HCEC 1CT (cell line): ENCODE data around the gene SUFU.
"Not testable (repeated sequence)": the region's sequence is repeated elsewhere in the genome, so short reads cannot be mapped to it uniquely, and the experiment has no call there.

Source experiments
- DNase-seq: peaks from one replicate; pipeline ENCODE4 v3.0.0-alpha.2; 2017

The SUFU gene

GRCh38 chr10:102653060-102653459, 149.3 kb downstream of the SUFU start:
- DNase-seq, result no peak

DNA sequence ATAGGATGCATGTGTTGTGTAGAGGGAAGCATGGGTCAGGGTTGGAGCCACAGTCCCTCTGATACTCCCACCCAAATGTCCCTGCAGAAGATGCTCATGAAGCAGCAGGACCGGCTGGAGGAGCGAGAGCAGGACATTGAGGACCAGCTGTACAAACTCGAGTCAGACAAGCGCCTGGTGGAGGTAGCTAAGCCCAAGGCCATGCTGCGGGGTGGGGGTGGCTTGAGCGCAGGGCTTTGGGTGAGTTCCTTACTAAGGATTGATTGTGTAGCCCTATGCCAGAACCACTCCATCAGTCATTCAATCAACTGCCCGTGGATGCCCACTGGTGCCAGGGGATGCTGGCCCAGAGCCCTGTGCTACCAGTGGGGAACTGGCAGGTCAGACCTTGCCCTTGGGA, 150.8 kb downstream of the SUFU start:
- no peak for DNase-seq

DNA sequence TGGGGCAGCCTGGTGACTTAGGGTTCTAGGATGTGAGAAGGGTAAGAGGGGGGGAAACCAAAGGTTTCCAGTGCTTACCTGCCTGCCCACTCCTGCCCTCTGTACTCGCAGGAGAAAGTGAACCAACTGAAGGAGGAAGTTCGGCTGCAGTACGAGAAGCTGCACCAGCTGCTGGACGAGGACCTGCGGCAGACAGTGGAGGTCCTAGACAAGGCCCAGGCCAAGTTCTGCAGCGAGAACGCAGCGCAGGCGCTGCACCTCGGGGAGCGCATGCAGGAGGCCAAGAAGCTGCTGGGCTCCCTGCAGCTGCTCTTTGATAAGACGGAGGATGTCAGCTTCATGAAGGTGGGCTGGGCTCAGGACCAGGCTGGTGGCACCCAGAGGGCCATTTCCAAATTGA, 151.2 kb downstream of the SUFU start:
- DNase-seq, result no peak

- no peak for DNase-seq
These were observed 152.3 kb downstream of the SUFU start for GRCh38 chr10:102656026-102656425.

- no peak for DNase-seq
These were observed 153.1 kb downstream of the SUFU start for GRCh38 chr10:102656791-102657371.

- DNase-seq, result no peak
These were observed 153.7 kb downstream of the SUFU start for GRCh38 chr10:102657451-102657850.

DNA sequence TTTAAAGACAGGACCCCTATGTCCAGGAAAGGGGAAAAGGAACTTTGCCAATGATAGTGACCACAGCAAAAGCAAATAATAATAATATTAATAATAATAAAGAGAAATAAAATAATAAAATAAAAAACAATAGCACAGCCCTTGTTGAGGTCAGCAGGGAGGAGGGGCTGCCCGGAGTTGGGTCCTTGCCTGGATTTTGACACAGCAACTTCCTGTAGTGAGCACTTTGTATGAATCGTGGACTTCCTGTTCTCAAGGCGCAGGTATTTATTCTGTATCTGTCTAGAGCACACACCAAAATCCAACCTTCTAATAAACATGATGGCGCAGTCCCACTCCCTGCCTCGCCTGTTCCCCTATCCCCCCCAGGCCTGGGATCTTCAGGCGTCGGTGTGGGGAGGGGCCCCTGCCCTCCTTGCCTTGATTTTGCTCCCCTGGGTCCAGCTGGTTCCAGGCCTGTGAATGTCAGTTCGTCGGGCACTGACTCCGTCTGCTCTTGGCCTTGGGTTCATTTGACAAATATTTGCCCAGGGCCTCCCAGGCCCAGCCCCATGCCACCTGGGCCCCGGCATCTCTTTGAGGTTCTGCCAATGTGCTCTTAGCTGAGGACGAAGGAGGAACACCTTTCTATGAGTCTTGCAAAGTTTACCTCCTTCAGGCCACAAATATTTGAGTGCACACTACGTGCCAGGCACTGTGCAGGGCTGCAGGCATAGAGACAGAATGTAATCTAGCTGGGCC, 154.4 kb downstream of the SUFU start:
- DNase-seq, result no peak

DNA sequence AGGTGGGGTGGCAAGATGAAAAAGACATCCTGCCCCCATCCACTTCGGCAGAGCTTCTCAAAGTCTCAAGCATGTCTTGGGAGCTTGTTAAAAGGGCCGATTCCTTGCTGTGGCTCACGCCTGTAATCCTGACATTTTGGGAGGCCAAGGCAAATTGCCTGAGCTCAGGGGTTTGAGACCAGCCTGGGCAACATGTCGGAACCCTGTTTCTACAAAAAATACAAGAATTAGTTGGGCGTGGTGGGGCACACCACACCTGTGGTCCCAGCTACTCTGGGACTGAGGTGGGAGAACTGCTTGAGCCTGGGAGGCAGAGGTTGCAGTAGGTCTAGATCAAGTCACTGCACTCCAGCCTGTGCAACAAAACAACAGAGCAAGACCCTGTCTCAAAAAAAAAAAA, 155.0 kb downstream of the SUFU start:
- DNase-seq, result no peak

DNA sequence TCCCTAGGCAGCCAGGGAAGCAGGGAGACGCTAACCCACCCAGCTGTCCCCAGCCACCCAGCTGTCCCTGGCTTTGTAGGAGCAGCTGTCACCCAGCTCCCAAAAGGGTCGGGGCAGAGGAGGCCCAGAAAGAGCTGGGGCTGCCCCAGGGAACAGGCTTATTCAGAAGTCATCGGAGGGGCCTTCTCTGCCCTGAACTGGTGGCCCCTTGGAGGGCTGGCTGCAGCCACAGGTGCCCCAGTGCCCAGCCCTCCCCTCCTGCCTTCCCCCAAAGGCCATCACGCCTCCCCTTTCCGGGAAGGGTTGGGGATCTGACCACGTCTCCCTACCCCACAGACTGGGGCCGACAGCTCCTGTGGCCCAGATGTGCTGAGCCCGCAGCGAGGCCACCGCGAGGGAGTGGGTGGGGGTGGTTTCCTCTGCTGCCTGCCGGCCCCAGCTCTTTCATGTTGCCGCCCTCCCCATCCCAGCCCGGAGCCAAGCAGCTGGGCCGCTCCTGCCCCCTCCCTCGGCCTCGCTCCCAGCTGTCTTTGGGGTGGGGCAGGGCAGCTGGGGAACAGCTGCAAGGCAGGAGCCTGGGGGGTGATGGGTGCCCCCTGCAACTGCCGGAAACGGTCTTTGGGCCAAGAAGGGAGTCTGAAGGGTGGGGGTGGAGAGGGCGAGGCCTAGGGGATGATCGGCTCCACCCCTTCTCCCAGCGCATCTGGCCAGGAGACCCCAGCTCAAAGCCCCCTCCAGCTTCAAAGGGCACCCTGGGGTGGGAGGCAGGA, 157.3 kb downstream of the SUFU start:
- DNase-seq, result peak; percentile 76

DNA sequence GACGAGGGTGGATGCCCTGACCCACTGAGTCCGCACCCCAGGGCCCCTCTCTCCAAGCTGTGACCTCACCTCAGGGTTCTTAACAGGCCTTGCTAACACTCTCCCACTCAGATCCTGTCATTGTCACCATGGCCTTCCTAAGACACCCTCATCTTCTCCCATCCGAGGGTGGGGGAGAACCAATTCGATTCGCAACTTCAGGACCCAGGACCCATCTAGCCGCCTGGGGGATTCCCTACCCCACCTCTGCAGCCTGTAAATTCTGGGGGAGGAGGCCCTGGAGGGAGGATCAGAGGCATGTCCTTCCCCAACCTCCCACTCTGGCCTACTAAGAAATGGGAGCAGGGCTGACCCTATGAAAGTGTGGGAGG, 157.9 kb downstream of the SUFU start:
- no peak for DNase-seq

GRCh38 chr10:102665904-102666509, 162.2 kb downstream of the SUFU start:
- DNase-seq, result no peak

- DNase-seq, result not testable (repeated sequence)
These were observed 163.6 kb downstream of the SUFU start for GRCh38 chr10:102667411-102667810.

- DNase-seq, result no peak
These were observed 164.7 kb downstream of the SUFU start for GRCh38 chr10:102668326-102669107.

- peak; percentile 53 for DNase-seq
These were observed 165.7 kb downstream of the SUFU start for GRCh38 chr10:102669206-102670064.

DNA sequence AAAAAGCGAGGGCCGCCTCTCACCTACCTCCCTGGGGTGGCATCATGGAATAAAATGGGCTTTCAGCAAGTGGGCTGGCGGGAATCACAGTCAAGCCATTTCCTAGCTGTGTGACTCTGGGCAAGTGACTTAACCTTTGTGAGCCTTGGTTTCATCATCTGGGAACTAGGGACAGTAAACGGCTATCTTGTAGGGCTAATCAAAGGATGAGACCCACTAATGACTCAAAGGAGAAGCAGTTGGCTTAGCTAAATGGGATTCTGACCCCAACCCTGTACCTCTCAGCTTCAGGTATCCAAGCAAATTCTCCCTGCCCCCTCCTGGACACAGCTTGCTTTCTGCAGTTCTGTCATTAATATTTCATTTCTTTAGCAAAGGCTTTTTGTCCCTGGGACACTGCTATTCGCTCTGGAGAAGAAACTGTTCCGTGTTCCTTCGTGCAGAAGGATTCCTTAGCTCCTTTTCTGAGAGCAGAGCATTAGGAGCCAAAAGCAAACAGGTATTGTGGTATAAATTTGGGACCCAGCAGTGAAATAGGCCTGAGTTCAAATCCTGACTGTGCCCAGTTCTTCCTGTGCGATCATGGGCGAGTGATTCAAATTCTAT, 166.4 kb downstream of the SUFU start:
- no peak for DNase-seq

DNA sequence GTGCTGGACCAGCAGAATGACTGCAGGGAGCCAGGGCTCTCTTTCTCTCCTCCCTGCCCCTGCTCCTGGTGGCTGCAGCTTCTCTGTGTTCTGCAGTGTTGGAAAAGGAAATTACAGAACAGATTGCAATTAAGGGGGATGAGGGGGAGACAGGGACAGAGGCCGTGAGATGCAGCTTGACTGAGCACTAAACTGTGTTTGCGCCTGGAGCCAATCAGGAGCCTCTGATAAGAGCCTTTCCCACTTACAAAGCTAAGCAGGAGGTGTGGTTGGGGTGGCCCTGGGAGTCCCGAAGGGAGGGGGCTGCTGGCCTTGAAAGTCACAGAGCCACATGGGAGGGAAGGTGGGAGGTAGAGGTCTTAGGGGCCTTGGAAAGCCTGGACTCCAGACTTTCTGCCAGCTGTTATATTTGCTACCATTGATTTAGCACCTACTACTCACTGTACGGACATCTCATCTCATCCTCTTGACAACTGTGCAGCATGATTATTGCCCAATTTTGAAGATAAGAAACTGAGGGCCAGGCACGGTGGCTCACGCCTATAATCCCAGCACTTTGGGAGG, 167.2 kb downstream of the SUFU start:
- no peak for DNase-seq

DNA sequence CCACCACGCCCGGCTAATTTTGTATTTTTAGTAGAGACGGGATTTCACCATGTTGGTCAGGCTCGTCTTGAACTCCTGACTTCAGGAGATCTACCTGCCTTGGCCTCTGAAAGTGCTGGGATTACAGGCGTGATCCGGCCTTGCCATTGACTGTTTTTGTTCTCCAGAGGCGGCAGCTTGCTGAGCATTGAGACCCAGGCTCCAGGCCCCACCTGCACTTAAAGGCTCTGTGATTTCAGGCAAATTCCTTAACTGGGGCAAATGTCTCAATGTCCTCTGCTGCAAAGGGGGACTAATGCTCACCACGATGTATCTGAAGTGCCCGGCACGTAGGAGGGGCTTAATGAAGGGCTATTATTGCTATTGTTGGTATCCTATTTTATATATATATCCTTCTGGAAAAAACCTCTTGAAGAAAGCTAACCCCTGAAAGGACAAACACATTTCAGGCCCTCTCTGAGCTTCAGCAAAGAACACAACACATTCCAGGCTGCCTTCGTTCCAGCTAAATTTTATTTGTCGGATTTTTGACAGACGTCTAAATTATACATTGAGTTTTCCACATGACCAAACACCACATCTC, 169.6 kb downstream of the SUFU start:
- no peak for DNase-seq

DNA sequence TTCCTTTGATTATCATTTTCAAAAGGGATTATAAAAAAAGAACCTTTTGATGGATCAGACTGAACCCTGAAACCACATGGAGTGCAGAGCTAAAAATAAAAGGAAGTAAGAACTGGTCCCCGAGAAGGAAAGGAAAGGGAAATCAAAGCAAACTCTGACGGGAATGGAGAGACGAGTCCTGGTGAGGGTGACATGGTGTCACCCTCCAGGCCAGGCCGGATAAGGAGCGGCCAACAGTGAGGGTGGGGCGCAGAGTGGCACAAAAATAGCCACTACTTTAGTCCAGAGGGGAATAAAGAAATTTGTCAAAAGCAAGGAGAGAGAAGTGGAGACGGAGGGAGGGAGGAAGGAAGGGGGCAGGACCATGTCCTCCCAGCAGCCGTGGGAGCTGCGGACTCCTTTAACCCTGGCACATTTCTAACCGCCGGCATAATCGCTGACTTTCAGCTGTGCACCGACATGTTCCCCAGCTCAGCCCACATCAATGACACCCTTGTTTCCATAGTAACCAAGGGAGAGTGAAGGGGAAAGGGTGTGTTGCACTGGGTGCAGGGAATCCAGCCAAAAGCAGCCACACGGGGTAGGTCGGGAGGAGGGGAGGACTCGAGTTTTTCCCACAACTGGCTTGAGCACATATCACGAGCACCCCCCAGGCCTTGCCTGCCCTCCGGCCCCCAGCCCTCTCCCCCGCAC, 170.2 kb downstream of the SUFU start:
- peak; percentile 44 for DNase-seq

- no peak for DNase-seq
These were observed 170.8 kb downstream of the SUFU start for GRCh38 chr10:102674566-102674965.
